ENCODE data around the gene CLIC4. TPM values are rescaled to one million over a fixed set of nuclear protein-coding genes. Genes with fewer than 3 reads are reported as not detected.

Gene CLIC4
- total RNA-seq, 1 donor from 2014 or later = 353 TPM

GRCh38 chr1:24828183-24828886 lies 83.1 kb downstream of the CLIC4 start:
- Histone ChIP-seq H3K9me3 (ENCODE audit: insufficient read depth, low read depth, low read length) (no peaks in the 10 kb centered on the region), H4K20me1 (ENCODE audit: insufficient read depth, low read length) (peaks cover 83% of the 10 kb centered on the region), H3K4me1 (ENCODE audit: insufficient read depth, low read length) (peaks cover 8% of the 10 kb centered on the region), H3K36me3 (ENCODE audit: insufficient read depth, low read length) (peaks cover 10% of the 10 kb centered on the region), H3K27me3 (ENCODE audit: insufficient read depth, low read length) (no peaks in the 10 kb centered on the region), H2AFZ (ENCODE audit: low read depth, low read length) (no peak overlapping the region), H3K9ac (ENCODE audit: low read length) (peak overlapping the region; percentile 31), H3K27ac (ENCODE audit: low read depth, low read length) (peak overlapping the region; percentile 11), H3K4me3 (ENCODE audit: insufficient read depth, low read depth, low read length) (no peak overlapping the region), H3K4me2 (ENCODE audit: low read length) (peak overlapping the region; percentile 12), H3K79me2 (ENCODE audit: insufficient read depth, low read length) (peaks cover 85% of the 10 kb centered on the region)
- H3K4me3 Mint-ChIP-seq (ENCODE audit: unreplicated experiment) = no peak overlapping the region
- H3K27ac Mint-ChIP-seq (ENCODE audit: unreplicated experiment) = peak overlapping the region; percentile 47
- peaks cover 7% of the 10 kb centered on the region for H3K36me3 Mint-ChIP-seq (ENCODE audit: low read depth, unreplicated experiment)
- H3K4me1 Mint-ChIP-seq (ENCODE audit: low read depth, unreplicated experiment) = peaks cover 33% of the 10 kb centered on the region
- DNase-seq (ENCODE audit: low read depth) (no peak), FAIRE-seq (no peak)
- H3K9me3 Mint-ChIP-seq (ENCODE audit: unreplicated experiment) = no peaks in the 10 kb centered on the region
- no peak for TF ChIP-seq EZH2 (IDR thresholded peaks at IDR 0.05; ENCODE audit: insufficient read depth, low read length)
- TF ChIP-seq CTCF (IDR thresholded peaks at IDR 0.05; ENCODE audit: insufficient read depth, low read depth, low read length) = no peak
- no peaks in the 10 kb centered on the region for H3K27me3 Mint-ChIP-seq (ENCODE audit: low read depth, unreplicated experiment)

GRCh38 chr1:24828887-24829192 lies 83.6 kb downstream of the CLIC4 start:
- Histone ChIP-seq H3K79me2 (ENCODE audit: insufficient read depth, low read length) (peaks cover 80% of the 10 kb centered on the region), H3K4me3 (ENCODE audit: insufficient read depth, low read depth, low read length) (no peak overlapping the region), H3K4me1 (ENCODE audit: insufficient read depth, low read length) (peaks cover 8% of the 10 kb centered on the region), H4K20me1 (ENCODE audit: insufficient read depth, low read length) (peaks cover 78% of the 10 kb centered on the region), H3K9ac (ENCODE audit: low read length) (peak overlapping the region; percentile 31), H3K9me3 (ENCODE audit: insufficient read depth, low read depth, low read length) (no peaks in the 10 kb centered on the region), H3K27me3 (ENCODE audit: insufficient read depth, low read length) (no peaks in the 10 kb centered on the region), H2AFZ (ENCODE audit: low read depth, low read length) (no peak overlapping the region), H3K4me2 (ENCODE audit: low read length) (peak overlapping the region; percentile 12), H3K27ac (ENCODE audit: low read depth, low read length) (peak overlapping the region; percentile 11), H3K36me3 (ENCODE audit: insufficient read depth, low read length) (peaks cover 10% of the 10 kb centered on the region)
- Mint-ChIP-seq H3K9me3 (ENCODE audit: unreplicated experiment) (no peaks in the 10 kb centered on the region), H3K27ac (ENCODE audit: unreplicated experiment) (peak overlapping the region; percentile 47), H3K27me3 (ENCODE audit: low read depth, unreplicated experiment) (no peaks in the 10 kb centered on the region), H3K36me3 (ENCODE audit: low read depth, unreplicated experiment) (peaks cover 7% of the 10 kb centered on the region), H3K4me1 (ENCODE audit: low read depth, unreplicated experiment) (peaks cover 33% of the 10 kb centered on the region), H3K4me3 (ENCODE audit: unreplicated experiment) (no peak overlapping the region)
- DNase-seq (ENCODE audit: low read depth) (no peak), FAIRE-seq (no peak)
- TF ChIP-seq EZH2 (IDR thresholded peaks at IDR 0.05; ENCODE audit: insufficient read depth, low read length) = no peak
- no peak for TF ChIP-seq CTCF (IDR thresholded peaks at IDR 0.05; ENCODE audit: insufficient read depth, low read depth, low read length)

- H3K36me3 ChIP-seq (ENCODE audit: insufficient read depth, low read length) = peaks cover 10% of the 10 kb centered on the region
- H3K27ac ChIP-seq (ENCODE audit: low read depth, low read length) = no peak overlapping the region
- H3K4me3 Mint-ChIP-seq (ENCODE audit: unreplicated experiment) = peak overlapping the region; percentile 14
- H3K9me3 Mint-ChIP-seq (ENCODE audit: unreplicated experiment) = no peaks in the 10 kb centered on the region
- no peak overlapping the region for H3K27ac Mint-ChIP-seq (ENCODE audit: unreplicated experiment)
- no peak overlapping the region for H3K4me2 ChIP-seq (ENCODE audit: low read length)
- H3K4me3 ChIP-seq (ENCODE audit: insufficient read depth, low read depth, low read length) = no peak overlapping the region
- DNase-seq (ENCODE audit: low read depth) = peak; percentile 42
- peaks cover 67% of the 10 kb centered on the region for H4K20me1 ChIP-seq (ENCODE audit: insufficient read depth, low read length)
- no peaks in the 10 kb centered on the region for H3K9me3 ChIP-seq (ENCODE audit: insufficient read depth, low read depth, low read length)
- no peak overlapping the region for H3K9ac ChIP-seq (ENCODE audit: low read length)
- peaks cover 8% of the 10 kb centered on the region for H3K4me1 ChIP-seq (ENCODE audit: insufficient read depth, low read length)
- H3K4me1 Mint-ChIP-seq (ENCODE audit: low read depth, unreplicated experiment) = peaks cover 32% of the 10 kb centered on the region
- peak; percentile 69 for FAIRE-seq
- no peaks in the 10 kb centered on the region for H3K27me3 Mint-ChIP-seq (ENCODE audit: low read depth, unreplicated experiment)
- H3K27me3 ChIP-seq (ENCODE audit: insufficient read depth, low read length) = no peaks in the 10 kb centered on the region
- H2AFZ ChIP-seq (ENCODE audit: low read depth, low read length) = no peak overlapping the region
- H3K36me3 Mint-ChIP-seq (ENCODE audit: low read depth, unreplicated experiment) = peaks cover 7% of the 10 kb centered on the region
- peaks cover 71% of the 10 kb centered on the region for H3K79me2 ChIP-seq (ENCODE audit: insufficient read depth, low read length)
- TF ChIP-seq EZH2 (IDR thresholded peaks at IDR 0.05; ENCODE audit: insufficient read depth, low read length) = no peak
- peak; percentile 76 for TF ChIP-seq CTCF (IDR thresholded peaks at IDR 0.05; ENCODE audit: insufficient read depth, low read depth, low read length)
Observed at GRCh38 chr1:24830680-24831272, 85.5 kb downstream of the CLIC4 start.

Data from astrocyte (in vitro differentiated cells and primary cell).